GM12801 (cell line): ENCODE results near the gene ZBTB40.

Source experiments
- CTCF ChIP-seq: IDR thresholded peaks from one replicate; pipeline ENCODE4 v1.5.1; 2011; ENCODE audit warnings: control low read depth; ENCODE audit not compliant: insufficient read length; ENCODE audit errors: extremely low read depth

ZBTB40 gene

GRCh38 chr1:22550021-22550420 lies 98.4 kb downstream of the ZBTB40 start:
- no peak for TF ChIP-seq CTCF

- no peak for TF ChIP-seq CTCF
Observed at GRCh38 chr1:22551591-22551990, 99.9 kb downstream of the ZBTB40 start.

GRCh38 chr1:22552021-22552420 lies 100.4 kb downstream of the ZBTB40 start:
- no peak for TF ChIP-seq CTCF

- no peak for TF ChIP-seq CTCF
Observed at GRCh38 chr1:22553104-22553880, 101.6 kb downstream of the ZBTB40 start.

GRCh38 chr1:22553991-22554522 lies 102.4 kb downstream of the ZBTB40 start:
- TF ChIP-seq CTCF, result no peak

- TF ChIP-seq CTCF, result no peak
Observed at GRCh38 chr1:22555371-22555656, 103.7 kb downstream of the ZBTB40 start.

GRCh38 chr1:22556391-22557104 lies 104.9 kb downstream of the ZBTB40 start:
- no peak for TF ChIP-seq CTCF
